OCI-M1 (cell line): ENCODE measurements around the gene B4GALNT3.

Source experiments
- DNase-seq: peaks from one replicate; lab custom pipeline; 2025; lab: John Stamatoyannopoulos, UW

Gene B4GALNT3

DNA sequence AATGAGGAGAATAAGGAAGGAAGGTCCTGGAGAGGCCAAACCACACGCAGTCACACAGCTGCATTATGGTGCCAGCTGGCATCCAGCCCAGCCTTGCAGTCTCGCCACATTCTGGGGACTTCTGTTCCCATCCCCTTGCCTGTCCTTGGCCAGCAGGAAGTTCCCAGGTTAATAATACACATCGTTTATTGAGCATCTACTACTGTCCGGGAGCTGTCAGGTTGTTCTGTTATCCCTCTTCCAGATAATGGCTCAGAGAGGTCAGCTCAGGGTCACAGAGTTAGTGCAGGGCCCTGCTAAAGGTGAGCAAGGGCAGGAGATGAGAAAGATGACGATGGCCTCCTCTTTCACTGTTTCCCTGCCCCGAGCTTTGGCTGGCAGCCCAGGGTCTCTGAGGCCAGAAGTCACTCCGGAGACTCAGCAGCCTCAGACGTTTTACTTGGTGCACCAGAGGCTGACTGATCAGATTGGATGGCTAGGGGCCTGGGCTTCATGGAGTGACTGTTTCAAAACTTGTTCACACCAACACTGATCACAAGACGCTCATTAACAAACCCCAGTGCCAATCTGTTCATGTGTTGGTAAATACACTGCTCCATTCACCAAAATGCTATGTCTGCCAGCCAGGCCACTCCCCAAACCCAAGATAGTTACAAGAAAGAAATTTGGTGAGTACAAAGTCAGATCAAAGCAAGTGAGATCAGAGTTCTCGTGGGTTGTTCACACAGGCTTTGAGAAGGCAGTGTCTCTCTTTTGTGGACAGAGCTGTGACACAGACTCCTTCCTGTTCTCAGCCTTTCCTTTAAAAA is 79.2 kb downstream of the B4GALNT3 start:
- DNase-seq, result peak; percentile 71

DNA sequence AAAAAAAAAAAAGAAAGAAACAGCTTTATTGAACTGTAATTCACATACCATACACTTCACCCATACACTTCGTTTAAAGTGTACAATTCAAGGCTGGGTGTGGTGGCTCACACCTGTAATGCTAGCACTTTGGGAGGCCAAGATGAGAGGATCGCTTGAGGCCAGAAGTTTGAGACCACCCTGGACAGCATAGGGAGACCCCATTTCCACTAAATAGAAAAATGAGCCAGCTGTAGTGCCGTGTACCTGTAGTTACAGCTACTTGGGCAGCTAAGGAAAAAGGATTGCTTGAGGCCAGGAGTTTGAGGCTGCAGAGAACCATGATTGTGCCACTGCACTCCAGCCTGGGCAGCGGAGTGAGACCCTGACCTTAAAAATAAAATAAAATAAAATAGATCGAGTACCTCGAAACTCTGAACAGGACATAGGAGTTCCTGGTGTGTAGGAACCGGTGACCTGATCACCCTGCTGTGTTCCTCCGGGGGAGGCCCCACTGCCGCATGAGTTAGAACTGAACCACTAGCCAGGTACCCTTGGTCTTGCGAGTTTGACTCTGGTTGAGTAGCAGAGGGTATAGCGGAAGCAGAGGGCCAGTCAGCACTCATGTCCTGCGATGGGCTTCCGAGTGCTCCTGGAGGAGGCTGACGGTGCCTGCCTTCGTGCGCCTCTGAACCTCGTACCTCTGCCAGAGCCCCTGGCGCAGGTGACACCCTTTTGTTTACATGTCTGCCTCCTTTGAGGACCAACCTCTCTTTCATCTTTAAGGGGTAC is 80.0 kb downstream of the B4GALNT3 start:
- DNase-seq, result no peak

- DNase-seq, result no peak
Measured at GRCh38 chr12:541676-542324, 82.1 kb downstream of the B4GALNT3 start.

GRCh38 chr12:542395-543113 is 82.8 kb downstream of the B4GALNT3 start:
- DNase-seq, result no peak

- DNase-seq, result no peak
Measured at GRCh38 chr12:543114-543451, 83.3 kb downstream of the B4GALNT3 start.

DNA sequence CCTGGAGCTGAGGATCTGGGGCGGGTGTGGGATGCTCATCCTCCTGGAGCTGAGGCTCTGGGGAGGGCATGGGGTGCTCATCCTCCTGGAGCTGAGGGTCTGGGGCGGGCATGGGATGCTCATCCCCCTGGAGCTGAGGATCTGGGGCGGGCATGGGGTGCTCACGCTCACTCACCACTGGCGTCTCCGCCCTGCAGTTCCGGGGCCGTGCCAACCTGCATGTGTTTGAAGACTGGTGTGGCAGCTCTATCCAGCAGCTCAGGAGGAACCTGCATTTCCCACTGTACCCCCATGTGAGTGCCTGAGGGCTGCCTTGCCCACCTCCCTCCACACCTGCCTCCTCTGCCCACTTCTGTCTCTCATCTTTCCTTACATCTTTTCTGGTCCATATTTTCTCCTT is 84.4 kb downstream of the B4GALNT3 start:
- no peak for DNase-seq

DNA sequence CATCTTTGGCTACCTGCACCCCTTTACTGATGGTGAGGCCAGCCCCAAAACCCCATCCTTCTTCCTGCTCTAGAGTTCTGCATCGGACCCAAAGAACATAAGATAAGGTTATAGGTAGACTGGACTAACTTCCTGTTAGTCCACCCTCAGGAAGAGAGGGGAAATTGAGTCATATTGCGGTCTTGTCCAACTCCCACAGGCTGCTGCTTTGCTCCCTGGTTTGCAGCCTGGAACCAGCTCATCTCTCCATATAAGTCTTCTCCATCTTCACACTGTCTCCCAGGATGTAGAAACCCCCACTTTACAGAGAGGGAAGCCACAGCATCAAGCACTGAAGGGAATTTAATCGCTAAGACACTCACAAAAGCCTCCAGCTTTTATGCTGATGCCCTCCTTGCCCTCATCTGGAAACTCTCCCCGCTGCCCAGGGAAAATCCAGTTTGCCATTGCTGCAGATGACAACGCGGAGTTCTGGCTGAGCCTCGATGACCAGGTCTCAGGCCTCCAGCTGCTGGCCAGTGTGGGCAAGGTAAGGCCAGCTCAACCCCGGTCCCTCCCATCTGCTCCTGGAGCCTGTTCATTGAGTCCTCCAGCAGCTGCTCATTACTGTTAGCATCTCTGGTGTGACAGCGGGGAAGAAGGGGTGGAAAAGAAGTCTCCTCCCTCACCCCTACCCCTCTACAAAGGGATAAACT is 85.3 kb downstream of the B4GALNT3 start:
- DNase-seq, result no peak

- DNase-seq, result no peak
Measured at GRCh38 chr12:545835-546234, 86.1 kb downstream of the B4GALNT3 start.

- DNase-seq, result no peak
Measured at GRCh38 chr12:546265-546919, 86.7 kb downstream of the B4GALNT3 start.

DNA sequence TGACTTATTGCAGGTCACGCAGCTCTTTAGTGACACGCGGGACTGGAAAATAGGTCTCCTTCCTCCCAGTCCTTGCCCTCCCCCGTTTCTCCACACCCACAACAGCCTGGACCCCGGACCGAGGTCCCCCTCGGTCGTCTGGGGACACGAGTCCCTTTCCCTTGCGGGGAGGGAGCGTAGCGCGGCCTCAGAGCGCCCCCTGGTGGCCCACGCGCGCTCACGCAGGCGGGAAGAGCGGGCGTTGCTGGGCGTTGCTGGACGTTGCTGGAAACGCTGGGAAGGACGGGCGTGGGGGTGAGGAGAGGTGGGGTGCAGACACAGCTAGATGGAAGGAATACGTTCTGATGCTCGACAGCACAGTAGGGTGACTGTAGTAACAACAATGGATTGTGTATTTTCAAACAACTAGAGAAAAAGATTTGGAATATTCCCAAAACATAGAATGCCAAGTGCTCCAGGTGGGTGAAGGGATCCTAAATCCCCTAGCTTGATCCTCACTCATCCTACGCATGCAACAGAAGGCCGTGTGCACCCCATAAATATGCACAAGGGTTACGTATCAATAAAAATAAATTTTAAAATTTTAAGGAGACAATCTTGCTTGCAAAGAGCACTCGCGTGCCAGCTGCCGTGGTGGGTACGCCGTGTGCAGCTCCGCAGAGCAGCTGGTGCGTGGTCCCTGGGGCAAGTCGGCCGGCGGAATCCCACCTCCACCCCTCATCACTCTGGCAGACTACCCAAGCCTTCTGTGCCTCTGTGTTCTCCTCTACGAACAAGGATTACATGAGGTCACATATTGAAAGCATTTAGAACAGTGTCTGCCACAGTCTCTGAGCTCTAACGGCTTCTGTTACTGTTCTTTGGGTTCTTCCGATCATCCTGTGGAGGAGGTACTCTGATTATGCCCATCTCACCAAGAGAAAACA is 87.4 kb downstream of the B4GALNT3 start:
- DNase-seq, result peak; percentile 83

GRCh38 chr12:547883-548470 is 88.2 kb downstream of the B4GALNT3 start:
- DNase-seq, result no peak

DNA sequence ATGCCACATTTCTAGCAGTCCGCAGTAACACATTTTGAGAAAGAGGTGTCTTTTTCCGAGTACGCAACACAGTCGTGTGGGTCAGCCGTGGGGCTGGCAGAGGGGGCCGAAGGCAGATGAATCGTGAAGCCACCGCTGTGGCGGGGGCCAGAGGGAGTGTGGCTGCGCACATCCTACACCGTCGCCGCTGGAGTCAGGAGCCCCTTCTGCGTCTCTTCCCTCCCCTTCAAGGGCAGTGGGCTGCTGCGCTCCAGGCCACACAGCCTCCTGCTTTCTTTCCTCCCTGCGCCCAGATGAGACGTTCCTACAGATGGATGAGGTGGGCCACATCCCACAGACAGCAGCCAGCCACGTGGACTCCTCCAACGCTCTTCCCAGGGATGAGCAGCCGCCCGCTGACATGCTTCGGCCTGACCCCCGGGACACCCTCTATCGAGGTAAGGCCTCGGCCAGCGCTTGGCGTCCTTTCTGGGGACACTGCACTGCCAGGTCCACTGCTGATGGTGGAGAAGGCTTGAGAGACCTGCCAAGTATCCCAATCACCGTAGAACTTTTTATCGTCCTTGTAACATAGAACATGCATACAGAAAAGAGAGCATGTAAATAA is 89.8 kb downstream of the B4GALNT3 start:
- no peak for DNase-seq

DNA sequence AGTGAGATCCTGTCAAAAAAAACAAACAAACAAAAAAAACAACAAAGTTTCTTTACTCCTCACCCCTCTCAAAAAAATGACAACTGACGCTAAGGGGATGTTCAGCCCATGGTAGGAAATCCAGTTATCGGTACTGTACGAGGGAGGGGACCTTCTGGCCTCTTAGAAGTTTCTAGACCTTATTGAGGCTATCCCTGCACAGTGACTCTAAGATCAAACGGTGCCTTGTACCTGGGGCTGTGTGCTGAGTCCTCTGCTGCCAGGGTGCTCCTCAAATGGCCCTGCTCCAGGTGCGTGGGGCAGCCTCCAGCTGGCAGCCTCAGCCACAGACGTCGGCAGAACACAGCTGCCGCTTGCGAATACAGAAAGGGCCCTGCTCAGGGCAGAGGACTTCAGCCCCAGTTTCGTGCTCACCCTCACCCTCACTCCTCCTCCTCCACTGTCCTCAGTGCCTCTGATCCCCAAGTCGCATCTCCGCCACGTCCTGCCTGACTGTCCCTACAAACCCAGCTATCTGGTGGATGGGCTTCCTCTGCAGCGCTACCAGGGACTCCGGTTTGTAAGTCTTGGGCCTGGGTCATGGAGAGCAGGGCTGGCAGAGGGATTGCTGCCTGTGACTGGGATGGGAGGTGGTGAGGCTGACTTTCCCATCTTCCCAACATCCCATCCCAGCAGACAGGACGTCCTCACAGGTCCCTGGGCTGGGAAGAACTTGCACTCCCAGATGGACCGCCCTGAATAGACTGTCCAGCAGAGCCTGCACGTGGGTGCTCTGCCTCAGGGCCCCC is 90.9 kb downstream of the B4GALNT3 start:
- no peak for DNase-seq

DNA sequence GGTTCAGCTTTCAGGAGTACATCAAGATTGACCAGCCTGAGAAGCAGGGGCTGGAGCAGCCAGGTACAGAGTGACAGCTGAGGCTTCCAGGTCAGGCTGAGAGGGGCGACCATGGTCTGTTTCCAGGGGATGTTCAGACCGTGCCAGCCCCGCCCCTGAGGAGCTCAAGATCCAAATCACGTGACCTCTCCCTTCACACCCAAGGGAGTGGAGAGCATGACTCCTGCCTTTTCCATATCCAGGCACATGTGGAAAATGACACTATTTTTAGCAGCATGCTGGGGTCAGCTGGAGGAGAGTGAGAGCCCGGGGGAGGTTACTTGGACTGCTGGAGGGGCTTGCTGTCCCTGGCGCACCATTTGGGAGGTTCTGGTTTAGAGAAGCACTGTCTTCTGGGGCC is 92.7 kb downstream of the B4GALNT3 start:
- DNase-seq, result no peak

DNA sequence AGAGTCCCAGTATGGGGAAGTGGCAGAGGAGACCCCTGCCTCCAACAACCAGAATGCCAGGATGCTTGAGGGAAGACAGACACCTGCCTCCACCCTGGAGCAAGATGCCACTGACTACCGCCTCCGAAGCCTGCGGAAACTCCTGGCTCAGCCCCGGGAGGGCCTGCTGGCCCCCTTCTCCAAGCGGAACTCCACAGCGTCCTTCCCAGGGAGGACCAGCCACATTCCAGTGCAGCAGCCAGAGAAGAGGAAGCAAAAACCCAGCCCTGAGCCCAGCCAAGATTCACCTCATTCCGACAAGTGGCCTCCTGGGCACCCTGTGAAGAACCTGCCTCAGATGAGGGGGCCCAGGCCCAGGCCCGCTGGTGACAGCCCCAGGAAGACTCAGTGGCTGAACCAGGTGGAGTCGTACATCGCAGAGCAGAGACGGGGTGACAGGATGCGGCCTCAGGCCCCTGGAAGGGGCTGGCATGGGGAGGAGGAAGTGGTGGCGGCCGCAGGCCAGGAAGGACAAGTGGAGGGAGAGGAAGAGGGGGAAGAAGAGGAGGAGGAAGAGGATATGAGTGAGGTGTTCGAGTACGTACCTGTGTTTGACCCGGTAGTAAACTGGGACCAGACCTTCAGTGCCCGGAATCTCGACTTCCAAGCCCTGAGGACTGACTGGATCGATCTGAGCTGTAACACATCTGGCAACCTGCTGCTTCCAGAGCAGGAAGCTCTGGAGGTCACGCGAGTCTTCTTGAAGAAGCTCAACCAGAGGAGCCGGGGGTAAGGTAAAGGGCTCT is 93.7 kb downstream of the B4GALNT3 start:
- DNase-seq, result no peak

GRCh38 chr12:554001-554285 is 94.2 kb downstream of the B4GALNT3 start:
- DNase-seq, result no peak

DNA sequence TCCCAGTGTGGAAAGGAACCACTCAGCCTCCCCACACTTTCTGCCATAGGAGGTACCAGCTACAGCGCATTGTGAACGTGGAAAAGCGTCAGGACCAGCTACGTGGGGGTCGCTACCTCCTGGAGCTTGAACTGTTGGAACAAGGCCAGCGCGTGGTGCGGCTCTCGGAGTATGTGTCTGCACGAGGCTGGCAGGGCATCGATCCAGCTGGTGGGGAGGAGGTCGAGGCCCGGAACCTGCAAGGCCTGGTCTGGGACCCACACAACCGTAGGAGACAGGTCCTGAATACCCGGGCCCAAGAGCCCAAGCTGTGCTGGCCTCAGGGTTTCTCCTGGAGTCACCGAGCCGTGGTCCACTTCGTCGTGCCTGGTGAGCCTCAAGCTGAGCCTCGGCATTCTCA is 96.8 kb downstream of the B4GALNT3 start:
- DNase-seq, result no peak

GRCh38 chr12:558580-558979 is 98.8 kb downstream of the B4GALNT3 start:
- DNase-seq, result no peak
